Stimulated activated memory B cell treated with anti-CD40 and anti-IgM and Interleukin-4, amounts not matched to agents 10 μg/mL and 1 μg/mL and 100 μg/mL, for 72 hours (primary cell): ENCODE measurements around the gene TSSK3.

Experiments
- ATAC-seq: fragments of 150-1000 bp; cut with Tn5 transposase; 2 replicates; pipeline ENCODE4 v1.10.0; 2021
- H3K27ac Mint-ChIP-seq: one replicate; pipeline ENCODE4 v1.8.0; 2022; ENCODE audit warnings: mild to moderate bottlenecking, mixed read lengths
- H3K27me3 Mint-ChIP-seq: one replicate; pipeline ENCODE4 v1.8.0; 2022; ENCODE audit warnings: mixed read lengths
- H3K36me3 Mint-ChIP-seq: one replicate; pipeline ENCODE4 v1.8.0; 2022; ENCODE audit warnings: mixed read lengths
- H3K4me1 Mint-ChIP-seq: one replicate; pipeline ENCODE4 v1.8.0; 2022; ENCODE audit warnings: mixed read lengths
- H3K4me3 Mint-ChIP-seq: one replicate; pipeline ENCODE4 v1.8.0; 2022; ENCODE audit warnings: mild to moderate bottlenecking, moderate library complexity, mixed read lengths
- H3K9me3 Mint-ChIP-seq: one replicate; pipeline ENCODE4 v1.8.0; 2022; ENCODE audit warnings: mixed read lengths

The TSSK3 gene

GRCh38 chr1:32335790-32336590 lies 26.3 kb upstream of the TSSK3 start, which contains the start of gene MARCKSL1:
Gene MARCKSL1, minus strand, starts transcription at chr1:32336233. Its CDS starts 200 bp downstream, at chr1:32336033.
- H3K27me3 Mint-ChIP-seq, result no peaks in the 10 kb centered on the region
- H3K4me1 Mint-ChIP-seq, result peaks cover 74% of the 10 kb centered on the region
- peaks cover 20% of the 10 kb centered on the region for H3K36me3 Mint-ChIP-seq
- peak; percentile 69 for ATAC-seq
- H3K9me3 Mint-ChIP-seq, result no peaks in the 10 kb centered on the region
- H3K4me3 Mint-ChIP-seq, result peak within 1 kb of the TSS; percentile 89
- H3K27ac Mint-ChIP-seq, result peak within 1 kb of the TSS; percentile 67

- Mint-ChIP-seq H3K9me3 (no peaks in the 10 kb centered on the region), H3K27ac (peak overlapping the region; percentile 57), H3K4me1 (peaks cover 70% of the 10 kb centered on the region), H3K4me3 (peak overlapping the region; percentile 69), H3K36me3 (peaks cover 14% of the 10 kb centered on the region), H3K27me3 (no peaks in the 10 kb centered on the region)
- ATAC-seq, result no peak
These were observed 25.8 kb upstream of the TSSK3 start for GRCh38 chr1:32336591-32336932.

GRCh38 chr1:32336963-32337675 lies 25.2 kb upstream of the TSSK3 start:
- Mint-ChIP-seq H3K36me3 (peaks cover 9% of the 10 kb centered on the region), H3K4me3 (peak overlapping the region; percentile 69), H3K4me1 (peaks cover 66% of the 10 kb centered on the region), H3K27ac (peak overlapping the region; percentile 57), H3K9me3 (no peaks in the 10 kb centered on the region), H3K27me3 (no peaks in the 10 kb centered on the region)
- peak; percentile 72 for ATAC-seq

- peak; percentile 61 for ATAC-seq
- peaks cover 71% of the 10 kb centered on the region for H3K4me1 Mint-ChIP-seq
- peak overlapping the region; percentile 69 for H3K4me3 Mint-ChIP-seq
- H3K27me3 Mint-ChIP-seq, result no peaks in the 10 kb centered on the region
- no peaks in the 10 kb centered on the region for H3K9me3 Mint-ChIP-seq
- peak overlapping the region; percentile 57 for H3K27ac Mint-ChIP-seq
- peaks cover 7% of the 10 kb centered on the region for H3K36me3 Mint-ChIP-seq
These were observed 24.3 kb upstream of the TSSK3 start for GRCh38 chr1:32337855-32338636.

GRCh38 chr1:32338637-32339145 lies 23.6 kb upstream of the TSSK3 start:
- peaks cover 70% of the 10 kb centered on the region for H3K4me1 Mint-ChIP-seq
- peak overlapping the region; percentile 14 for H3K4me3 Mint-ChIP-seq
- ATAC-seq, result no peak
- peaks cover 6% of the 10 kb centered on the region for H3K36me3 Mint-ChIP-seq
- H3K27ac Mint-ChIP-seq, result peak overlapping the region; percentile 57
- H3K27me3 Mint-ChIP-seq, result no peaks in the 10 kb centered on the region
- H3K9me3 Mint-ChIP-seq, result no peaks in the 10 kb centered on the region

GRCh38 chr1:32339363-32339978 lies 22.9 kb upstream of the TSSK3 start:
- H3K4me1 Mint-ChIP-seq, result peaks cover 64% of the 10 kb centered on the region
- H3K9me3 Mint-ChIP-seq, result no peaks in the 10 kb centered on the region
- H3K27me3 Mint-ChIP-seq, result no peaks in the 10 kb centered on the region
- peak; percentile 66 for ATAC-seq
- peak overlapping the region; percentile 57 for H3K27ac Mint-ChIP-seq
- no peaks in the 10 kb centered on the region for H3K36me3 Mint-ChIP-seq
- no peak overlapping the region for H3K4me3 Mint-ChIP-seq

- Mint-ChIP-seq H3K9me3 (no peaks in the 10 kb centered on the region), H3K4me3 (no peak overlapping the region), H3K4me1 (peaks cover 56% of the 10 kb centered on the region), H3K27me3 (no peaks in the 10 kb centered on the region), H3K36me3 (no peaks in the 10 kb centered on the region), H3K27ac (no peak overlapping the region)
- no peak for ATAC-seq
These were observed 21.1 kb upstream of the TSSK3 start for GRCh38 chr1:32341186-32341757.

- H3K27me3 Mint-ChIP-seq, result no peaks in the 10 kb centered on the region
- no peaks in the 10 kb centered on the region for H3K9me3 Mint-ChIP-seq
- no peaks in the 10 kb centered on the region for H3K36me3 Mint-ChIP-seq
- no peak overlapping the region for H3K27ac Mint-ChIP-seq
- ATAC-seq, result no peak
- H3K4me1 Mint-ChIP-seq, result peaks cover 51% of the 10 kb centered on the region
- no peak overlapping the region for H3K4me3 Mint-ChIP-seq
These were observed 20.4 kb upstream of the TSSK3 start for GRCh38 chr1:32341971-32342370.

- H3K36me3 Mint-ChIP-seq, result no peaks in the 10 kb centered on the region
- no peaks in the 10 kb centered on the region for H3K9me3 Mint-ChIP-seq
- H3K4me1 Mint-ChIP-seq, result peaks cover 44% of the 10 kb centered on the region
- ATAC-seq, result no peak
- H3K4me3 Mint-ChIP-seq, result no peak overlapping the region
- no peaks in the 10 kb centered on the region for H3K27me3 Mint-ChIP-seq
- H3K27ac Mint-ChIP-seq, result no peak overlapping the region
These were observed 19.6 kb upstream of the TSSK3 start for GRCh38 chr1:32342704-32343103.

- Mint-ChIP-seq H3K4me3 (no peak overlapping the region), H3K4me1 (peaks cover 24% of the 10 kb centered on the region), H3K27ac (peak overlapping the region; percentile 15), H3K9me3 (no peaks in the 10 kb centered on the region), H3K27me3 (no peaks in the 10 kb centered on the region), H3K36me3 (no peaks in the 10 kb centered on the region)
- ATAC-seq, result no peak
These were observed 17.0 kb upstream of the TSSK3 start for GRCh38 chr1:32345289-32345827.

GRCh38 chr1:32346532-32347157 lies 15.7 kb upstream of the TSSK3 start:
- Mint-ChIP-seq H3K4me3 (no peak overlapping the region), H3K9me3 (no peaks in the 10 kb centered on the region), H3K27me3 (no peaks in the 10 kb centered on the region), H3K27ac (peak overlapping the region; percentile 15), H3K36me3 (no peaks in the 10 kb centered on the region), H3K4me1 (peaks cover 28% of the 10 kb centered on the region)
- ATAC-seq, result no peak

GRCh38 chr1:32349211-32349708 lies 13.1 kb upstream of the TSSK3 start:
- Mint-ChIP-seq H3K27ac (no peak overlapping the region), H3K27me3 (no peaks in the 10 kb centered on the region), H3K36me3 (no peaks in the 10 kb centered on the region), H3K4me3 (no peak overlapping the region), H3K9me3 (no peaks in the 10 kb centered on the region), H3K4me1 (peaks cover 26% of the 10 kb centered on the region)
- no peak for ATAC-seq

GRCh38 chr1:32350785-32351398 lies 11.4 kb upstream of the TSSK3 start:
- Mint-ChIP-seq H3K9me3 (no peaks in the 10 kb centered on the region), H3K27ac (peak overlapping the region; percentile 68), H3K4me3 (peak overlapping the region; percentile 85), H3K4me1 (peaks cover 26% of the 10 kb centered on the region), H3K27me3 (no peaks in the 10 kb centered on the region), H3K36me3 (no peaks in the 10 kb centered on the region)
- ATAC-seq, result peak; percentile 75
